Colonic mucosa (tissue), 4 donors: ENCODE measurements around the gene OR51A7. TPM values are rescaled to one million over a fixed set of nuclear protein-coding genes. Genes with fewer than 3 reads are reported as not detected.
"Not testable (repeated sequence)": the region's sequence is repeated elsewhere in the genome, so short reads cannot be mapped to it uniquely, and the experiment has no call there.

Experiments
- DNase-seq: peaks from one replicate; pipeline ENCODE4 v3.0.0-alpha.2; 2020
- H3K27ac ChIP-seq: fragments of 200-600 bp; one replicate; pipeline ENCODE4 v1.8.0; 2021
- H3K27me3 ChIP-seq: fragments of 200-600 bp; one replicate; pipeline ENCODE4 v1.8.0; 2021
- H3K36me3 ChIP-seq: fragments of 200-600 bp; one replicate; pipeline ENCODE4 v1.8.0; 2021
- H3K4me1 ChIP-seq: fragments of 200-600 bp; one replicate; pipeline ENCODE4 v1.8.0; 2021; ENCODE audit warnings: mild to moderate bottlenecking
- H3K4me3 ChIP-seq: fragments of 200-600 bp; one replicate; pipeline ENCODE4 v1.8.0; 2021
- H3K9ac ChIP-seq, 2 donors: one replicate each; pipeline ENCODE4 v1.7.0; 2013; ENCODE audit warnings: control low read depth in 2 of 2, low read depth in 2 of 2, low read length in 2 of 2
- H3K9me3 ChIP-seq: fragments of 200-600 bp; one replicate; pipeline ENCODE4 v1.8.0; 2021
- CTCF ChIP-seq: fragments of 200-600 bp; IDR thresholded peaks from one replicate; pipeline ENCODE4 v1.8.0; 2022; ENCODE audit warnings: antibody characterized with exemption, mild to moderate bottlenecking
- intact Hi-C: fragments of 100-400 bp; cut with DNase I; formaldehyde crosslinking; loops from one replicate; pipeline ENCODE4 v1.14.1; 2022
- total RNA-seq, 2 donors: library from RNA; stranded (reverse); fragmentation: NEBNext Ultra II Directional in 1 of 2; extraction: Animal tissue kit (Norgen Biotek cat#: 25700) in 1 of 2; gene quantifications; one replicate each; pipeline ENCODE4 v1.2.1, GENCODE V29; 2021
- donor health status: healthy.
- donor health status: DM: no; HTN: no; CAD: no.
- donor health status: DM: no; HTN: no; CAD: no.

OR51A7 gene
- total RNA-seq, 2 donors from 2014 or later = not detected

GRCh38 chr11:4922304-4922703, 18.7 kb downstream of the OR51A7 start:
- intact Hi-C loops = no loop called here
- Histone ChIP-seq H3K4me1 (no peaks in the 10 kb centered on the region), H3K27me3 (no peaks in the 10 kb centered on the region), H3K27ac (no peak overlapping the region), H3K36me3 (no peaks in the 10 kb centered on the region), H3K9me3 (no peaks in the 10 kb centered on the region), H3K9ac (no peak overlapping the region), H3K4me3 (no peak overlapping the region)
- no peak for DNase-seq
- no peak for TF ChIP-seq CTCF

GRCh38 chr11:4924239-4924638, 20.7 kb downstream of the OR51A7 start, which contains the start of gene OR51G1:
Gene OR51G1, minus strand, starts transcription at chr11:4924339. Its CDS starts 0 bp downstream, at chr11:4924339.
- H3K4me3 ChIP-seq = no peak within 1 kb of the TSS
- H3K27me3 ChIP-seq = no peaks in the 10 kb centered on the region
- no peak within 1 kb of the TSS for H3K27ac ChIP-seq
- no peaks in the 10 kb centered on the region for H3K4me1 ChIP-seq
- H3K36me3 ChIP-seq = no peaks in the 10 kb centered on the region
- intact Hi-C loops = no loop called here
- no peaks in the 10 kb centered on the region for H3K9me3 ChIP-seq
- no peak within 1 kb of the TSS for H3K9ac ChIP-seq
- no peak for DNase-seq
- no peak for TF ChIP-seq CTCF

- no peaks in the 10 kb centered on the region for H3K36me3 ChIP-seq
- H3K4me1 ChIP-seq = no peaks in the 10 kb centered on the region
- no peaks in the 10 kb centered on the region for H3K9me3 ChIP-seq
- DNase-seq = no peak
- no peak overlapping the region for H3K4me3 ChIP-seq
- no peak overlapping the region for H3K27ac ChIP-seq
- H3K9ac ChIP-seq = no peak overlapping the region
- no peak for TF ChIP-seq CTCF
- intact Hi-C loops = no loop called here
- H3K27me3 ChIP-seq = no peaks in the 10 kb centered on the region
Observed at GRCh38 chr11:4926608-4927007, 23.0 kb downstream of the OR51A7 start.

- no peaks in the 10 kb centered on the region for H3K27me3 ChIP-seq
- no peak overlapping the region for H3K27ac ChIP-seq
- intact Hi-C loops = no loop called here
- DNase-seq = no peak
- no peak overlapping the region for H3K4me3 ChIP-seq
- TF ChIP-seq CTCF = no peak
- no peak overlapping the region for H3K9ac ChIP-seq
- H3K36me3 ChIP-seq = no peaks in the 10 kb centered on the region
- H3K9me3 ChIP-seq = no peaks in the 10 kb centered on the region
- no peaks in the 10 kb centered on the region for H3K4me1 ChIP-seq
Observed at GRCh38 chr11:4932751-4933150, 29.2 kb downstream of the OR51A7 start.

GRCh38 chr11:4936745-4937144, 33.2 kb downstream of the OR51A7 start:
- no peaks in the 10 kb centered on the region for H3K9me3 ChIP-seq
- H3K4me3 ChIP-seq = no peak overlapping the region
- intact Hi-C loops = no loop called here
- no peaks in the 10 kb centered on the region for H3K4me1 ChIP-seq
- no peak overlapping the region for H3K9ac ChIP-seq
- DNase-seq = no peak
- H3K36me3 ChIP-seq = no peaks in the 10 kb centered on the region
- H3K27ac ChIP-seq = no peak overlapping the region
- no peaks in the 10 kb centered on the region for H3K27me3 ChIP-seq
- no peak for TF ChIP-seq CTCF

- Histone ChIP-seq H3K9me3 (no peaks in the 10 kb centered on the region), H3K9ac (no peak within 1 kb of the TSS), H3K36me3 (no peaks in the 10 kb centered on the region), H3K27ac (no peak within 1 kb of the TSS), H3K4me1 (no peaks in the 10 kb centered on the region), H3K27me3 (no peaks in the 10 kb centered on the region), H3K4me3 (no peak within 1 kb of the TSS)
- intact Hi-C loops = no loop called here
- TF ChIP-seq CTCF = no peak
- DNase-seq = no peak
Observed at GRCh38 chr11:4947505-4947904, 43.9 kb downstream of the OR51A7 start, which contains the start of gene OR51A4. Gene OR51A4, minus strand, starts transcription at chr11:4947605. Its CDS starts 505 bp downstream, at chr11:4947100.

- H3K9me3 ChIP-seq, DNase-seq, H3K36me3 ChIP-seq, H3K4me3 ChIP-seq, H3K27ac ChIP-seq, H3K9ac ChIP-seq, H3K4me1 ChIP-seq, intact Hi-C loops, H3K27me3 ChIP-seq: not testable (repeated sequence)
Observed at GRCh38 chr11:4955613-4956012, 52.0 kb downstream of the OR51A7 start, which contains the start of gene OR51A2. Gene OR51A2, minus strand, starts transcription at chr11:4955713. Its CDS starts 0 bp downstream, at chr11:4955713.
